Smooth muscle cell (in vitro differentiated cells): ENCODE measurements around the gene CYP39A1. TPM values are rescaled to one million over a fixed set of nuclear protein-coding genes. Genes with fewer than 3 reads are reported as not detected.

Experiments used
- DNase-seq: peaks from one replicate; lab custom pipeline; 2025; ENCODE audit not compliant: unreplicated experiment; lab: John Stamatoyannopoulos, UW
- H2AFZ ChIP-seq: fragments of 200-600 bp; sonication (generic); 2 replicates; pipeline ENCODE4 v1.6.0; 2016; ENCODE audit warnings: antibody characterized with exemption, low read depth, mild to moderate bottlenecking
- H3F3A ChIP-seq: fragments of 200-600 bp; sonication (generic); 2 replicates; pipeline ENCODE4 v1.6.0; 2017; ENCODE audit warnings: antibody characterized with exemption, low read depth
- H3K27ac ChIP-seq: fragments of 200-600 bp; sonication (generic); 2 replicates; pipeline ENCODE4 v1.5.1; 2016; ENCODE audit warnings: low read depth, mild to moderate bottlenecking
- H3K27me3 ChIP-seq: fragments of 200-600 bp; sonication (generic); 2 replicates; pipeline ENCODE4 v1.6.1; 2016; ENCODE audit warnings: low read depth, mild to moderate bottlenecking
- H3K36me3 ChIP-seq: fragments of 200-600 bp; sonication (generic); 2 replicates; pipeline ENCODE4 v1.5.1; 2016; ENCODE audit warnings: low read depth
- H3K4me1 ChIP-seq: fragments of 200-600 bp; sonication (generic); 2 replicates; pipeline ENCODE4 v1.5.1; 2016; ENCODE audit warnings: low read depth
- H3K4me2 ChIP-seq: fragments of 200-600 bp; sonication (generic); 2 replicates; pipeline ENCODE4 v1.6.0; 2016; ENCODE audit warnings: mild to moderate bottlenecking
- H3K4me3 ChIP-seq: fragments of 200-600 bp; sonication (generic); 2 replicates; pipeline ENCODE4 v1.5.1; 2016; ENCODE audit warnings: mild to moderate bottlenecking
- H3K79me2 ChIP-seq: fragments of 200-600 bp; sonication (generic); 2 replicates; pipeline ENCODE4 v1.6.0; 2016; ENCODE audit warnings: low read depth, mild to moderate bottlenecking
- H3K9ac ChIP-seq: fragments of 200-600 bp; sonication (generic); 2 replicates; pipeline ENCODE4 v1.6.0; 2016; ENCODE audit warnings: low read depth
- H3K9me3 ChIP-seq: fragments of 200-600 bp; sonication (generic); replicated peaks from 2 replicates; pipeline ENCODE4 v1.5.1; 2016; ENCODE audit warnings: low read depth
- H4K20me1 ChIP-seq: fragments of 200-600 bp; sonication (generic); 2 replicates; pipeline ENCODE4 v1.6.0; 2016; ENCODE audit warnings: low read depth
- CTCF ChIP-seq: fragments of 200-600 bp; sonication (generic); IDR thresholded peaks from 2 replicates; pipeline ENCODE4 v1.5.1; 2017; ENCODE audit warnings: borderline replicate concordance, mild to moderate bottlenecking, antibody characterized with exemption; ENCODE audit not compliant: insufficient read depth, poor library complexity, severe bottlenecking
- WGBS: methylation state at CpG from one replicate; pipeline ENCODE4 v1.1.7; 2016; ENCODE audit warnings: low lambda C conversion rate; 5-methylcytosine and 5-hydroxymethylcytosine counted together
- polyA plus RNA-seq: library from polyadenylated mRNA; unstranded; fragments of >200 nt; fragmentation: Nextera tagmentation; extraction: Ambion mirVana; gene quantifications from 2 replicates; pipeline ENCODE4 v1.2.1, GENCODE V29; 2016
- total RNA-seq: library from RNA; depleted of rRNA; stranded (reverse); fragments of >200 nt; gene quantifications from 2 replicates; pipeline ENCODE4 v1.2.3, GENCODE V29; 2014

The CYP39A1 gene, protein sequence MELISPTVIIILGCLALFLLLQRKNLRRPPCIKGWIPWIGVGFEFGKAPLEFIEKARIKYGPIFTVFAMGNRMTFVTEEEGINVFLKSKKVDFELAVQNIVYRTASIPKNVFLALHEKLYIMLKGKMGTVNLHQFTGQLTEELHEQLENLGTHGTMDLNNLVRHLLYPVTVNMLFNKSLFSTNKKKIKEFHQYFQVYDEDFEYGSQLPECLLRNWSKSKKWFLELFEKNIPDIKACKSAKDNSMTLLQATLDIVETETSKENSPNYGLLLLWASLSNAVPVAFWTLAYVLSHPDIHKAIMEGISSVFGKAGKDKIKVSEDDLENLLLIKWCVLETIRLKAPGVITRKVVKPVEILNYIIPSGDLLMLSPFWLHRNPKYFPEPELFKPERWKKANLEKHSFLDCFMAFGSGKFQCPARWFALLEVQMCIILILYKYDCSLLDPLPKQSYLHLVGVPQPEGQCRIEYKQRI
- 0.40 and 2.4 TPM in 2 replicates for total RNA-seq
- 0.63 TPM in 1 of 2 replicates, not detected in the other for polyA plus RNA-seq

GRCh38 chr6:46652603-46653438 is at the start of gene CYP39A1, which contains the start of gene SLC25A27:
CYP39A1 (minus strand) TSS chr6:46652818; CDS start chr6:46652582, 236 bp downstream.
SLC25A27 (plus strand) TSS chr6:46652975; CDS start chr6:46653193, 218 bp downstream.
- Histone ChIP-seq H3F3A (no peaks in the 10 kb centered on the region), H3K9ac (peak within 1 kb of the TSS; percentile 31), H3K79me2 (no peaks in the 10 kb centered on the region), H3K4me1 (no peaks in the 10 kb centered on the region), H3K4me2 (peak within 1 kb of the TSS; percentile 83), H3K9me3 (no peaks in the 10 kb centered on the region), H3K27ac (no peak within 1 kb of the TSS), H3K4me3 (peak within 1 kb of the TSS; percentile 79), H2AFZ (peak within 1 kb of the TSS; percentile 81), H3K36me3 (no peaks in the 10 kb centered on the region), H3K27me3 (peaks cover 19% of the 10 kb centered on the region), H4K20me1 (no peaks in the 10 kb centered on the region)
- under 1% methylated on average over 59 of the region's 72 CpGs for WGBS
- peak; percentile 60 for DNase-seq
- TF ChIP-seq CTCF, result no peak

- Histone ChIP-seq H3K9ac (no peak overlapping the region), H4K20me1 (no peaks in the 10 kb centered on the region), H3K4me3 (no peak overlapping the region), H2AFZ (no peak overlapping the region), H3K27me3 (peaks cover 54% of the 10 kb centered on the region), H3K4me2 (no peak overlapping the region), H3F3A (no peaks in the 10 kb centered on the region), H3K27ac (no peak overlapping the region), H3K4me1 (no peaks in the 10 kb centered on the region), H3K9me3 (no peaks in the 10 kb centered on the region), H3K36me3 (no peaks in the 10 kb centered on the region), H3K79me2 (no peaks in the 10 kb centered on the region)
- TF ChIP-seq CTCF, result no peak
- WGBS, result 85% methylated on average over 1 of the region's 1 CpG
- no peak for DNase-seq
Measured at GRCh38 chr6:46699970-46700369, 47.4 kb upstream of the CYP39A1 start.

DNA sequence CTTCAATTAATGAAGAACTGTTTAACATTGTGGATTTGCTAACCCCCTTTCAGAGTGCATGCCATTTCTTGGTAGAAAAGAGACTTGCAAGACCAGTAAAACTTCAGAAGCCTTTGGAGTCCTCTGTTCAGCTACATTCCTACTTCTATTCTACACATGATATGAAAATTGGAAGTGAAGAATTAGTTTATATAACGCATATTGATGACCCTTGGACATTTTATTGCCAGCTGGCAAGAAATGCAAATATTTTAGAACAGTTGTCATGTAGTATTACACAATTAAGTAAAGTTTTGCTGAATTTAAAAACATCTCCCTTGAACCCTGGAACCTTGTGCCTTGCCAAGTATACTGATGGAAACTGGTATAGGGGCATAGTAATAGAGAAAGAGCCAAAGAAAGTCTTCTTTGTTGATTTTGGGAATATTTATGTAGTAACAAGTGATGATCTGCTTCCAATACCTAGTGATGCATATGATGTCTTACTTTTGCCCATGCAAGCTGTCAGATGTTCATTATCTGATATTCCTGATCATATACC is 38.4 kb upstream of the CYP39A1 start:
- no peak overlapping the region for H3K4me3 ChIP-seq
- no peaks in the 10 kb centered on the region for H3K79me2 ChIP-seq
- H3K9ac ChIP-seq, result no peak overlapping the region
- DNase-seq, result no peak
- H3F3A ChIP-seq, result no peaks in the 10 kb centered on the region
- WGBS, result 69% methylated on average over 1 of the region's 1 CpG
- no peaks in the 10 kb centered on the region for H3K9me3 ChIP-seq
- H3K27ac ChIP-seq, result no peak overlapping the region
- H3K4me1 ChIP-seq, result no peaks in the 10 kb centered on the region
- TF ChIP-seq CTCF, result no peak
- H3K27me3 ChIP-seq, result peaks cover 23% of the 10 kb centered on the region
- no peak overlapping the region for H3K4me2 ChIP-seq
- no peaks in the 10 kb centered on the region for H3K36me3 ChIP-seq
- no peak overlapping the region for H2AFZ ChIP-seq
- no peaks in the 10 kb centered on the region for H4K20me1 ChIP-seq
